Keratinocyte (primary cell): ENCODE data around the gene IRX3. TPM values are rescaled to one million over a fixed set of nuclear protein-coding genes. Genes with fewer than 3 reads are reported as not detected.

Experiments used
- DNase-seq: peaks from one replicate; pipeline ENCODE4 v3.0.0-alpha.2; 2011; ENCODE audit warnings: low read depth, missing footprints, low spot score
- FAIRE-seq: peaks from 2 replicates; lab custom pipeline; 2011; peaks lifted over from hg19 to GRCh38; lab: Jason Lieb, UNC
- H2AFZ ChIP-seq: 2 replicates; pipeline ENCODE4 v1.6.0; 2012; ENCODE audit warnings: low read length, control low read depth, inconsistent platforms; ENCODE audit not compliant: control insufficient read depth
- H3K27ac ChIP-seq: 2 replicates; pipeline ENCODE4 v1.5.1; 2011; ENCODE audit warnings: low read length; ENCODE audit not compliant: control insufficient read depth, insufficient read depth
- H3K27me3 ChIP-seq: 3 replicates; pipeline ENCODE4 v1.6.0; 2011; ENCODE audit warnings: low read length; ENCODE audit not compliant: control insufficient read depth, insufficient read depth; ENCODE audit errors: extremely low read depth
- H3K36me3 ChIP-seq, 2 experiments: 2 replicates in 1 of 2; 3 replicates in 1 of 2; pipeline ENCODE4 v1.5.1; 2011; ENCODE audit warnings: low read length in 2 of 2, mild to moderate bottlenecking in 1 of 2; ENCODE audit not compliant: control insufficient read depth in 2 of 2, insufficient read depth in 2 of 2; ENCODE audit errors: extremely low read depth in 1 of 2
- H3K4me1 ChIP-seq: 3 replicates; pipeline ENCODE4 v1.5.1; 2011; ENCODE audit warnings: low read length; ENCODE audit not compliant: control insufficient read depth, insufficient read depth; ENCODE audit errors: extremely low read depth
- H3K4me2 ChIP-seq: 3 replicates; pipeline ENCODE4 v1.6.0; 2011; ENCODE audit warnings: low read depth, low read length; ENCODE audit not compliant: control insufficient read depth, insufficient read depth; ENCODE audit errors: extremely low read depth
- H3K4me3 ChIP-seq, 3 experiments: fragments of 200-600 bp in 1 of 3; sonication (generic) in 1 of 3; 2 replicates in 2 of 3; 3 replicates in 1 of 3; pipeline ENCODE4 v1.5.1; 2011 to 2016; ENCODE audit warnings: low read length in 3 of 3, mild to moderate bottlenecking in 3 of 3, control low read depth in 2 of 3, inconsistent platforms in 1 of 3, low read depth in 1 of 3, mixed read lengths in 1 of 3, mixed run types in 1 of 3, moderate library complexity in 1 of 3; ENCODE audit not compliant: control insufficient read depth in 2 of 3, insufficient read depth in 2 of 3; ENCODE audit errors: extremely low read depth in 1 of 3
- H3K79me2 ChIP-seq: 2 replicates; pipeline ENCODE4 v1.6.0; 2012; ENCODE audit warnings: low read length; ENCODE audit not compliant: control insufficient read depth, insufficient read depth
- H3K9ac ChIP-seq: 3 replicates; pipeline ENCODE4 v1.6.0; 2011; ENCODE audit warnings: low read length; ENCODE audit not compliant: control insufficient read depth, insufficient read depth; ENCODE audit errors: extremely low read depth
- H3K9me1 ChIP-seq: 3 replicates; pipeline ENCODE4 v1.6.0; 2011; ENCODE audit warnings: low read length; ENCODE audit not compliant: control insufficient read depth, insufficient read depth; ENCODE audit errors: extremely low read depth
- H3K9me3 ChIP-seq: 2 replicates; pipeline ENCODE4 v1.5.1; 2012; ENCODE audit warnings: low read depth, low read length; ENCODE audit not compliant: control insufficient read depth
- H4K20me1 ChIP-seq: 3 replicates; pipeline ENCODE4 v1.6.0; 2011; ENCODE audit warnings: low read length; ENCODE audit not compliant: control insufficient read depth, insufficient read depth; ENCODE audit errors: extremely low read depth
- EZH2 ChIP-seq: IDR thresholded peaks from one replicate; pipeline ENCODE4 v1.6.1; 2012; ENCODE audit warnings: inconsistent platforms, mild to moderate bottlenecking, low read length, moderate library complexity
- dilution Hi-C: fragments of 300-500 bp; cut with MboI; formaldehyde crosslinking; loops from one replicate; pipeline ENCODE4 v1.7.0; 2020; ENCODE audit warnings: low sequenced_read_pairs; ENCODE audit not compliant: extremely low pct_ligation_motif_present
- polyA plus RNA-seq, 5 experiments: library from polyadenylated mRNA; depleted of rRNA in 3 of 5; stranded (reverse) in 3 of 5; stranded (forward) in 1 of 5; unstranded in 1 of 5; fragments of >200 nt; gene quantifications; 1 replicate in 1 of 5; 2 replicates in 3 of 5; 3 replicates in 1 of 5; pipeline versions ENCODE4 v1.2.1 to v1.2.3, GENCODE V29; 2011 to 2012; ENCODE audit warnings: missing spikeins in 2 of 5, low read depth in 1 of 5, low replicate concordance in 1 of 5
- TF ChIP-seq, protein P1 (sequence below), 3 experiments: IDR thresholded peaks in 1 of 3; conservative IDR thresholded peaks in 1 of 3; optimal IDR thresholded peaks in 1 of 3; 2 replicates in 2 of 3; 3 replicates in 1 of 3; pipeline versions ENCODE3 to v1.5.1; 2011; ENCODE audit warnings: low read length in 3 of 3, mild to moderate bottlenecking in 3 of 3, moderate library complexity in 2 of 3, control low read depth in 1 of 3, inconsistent platforms in 1 of 3; ENCODE audit not compliant: insufficient read depth in 2 of 3; ENCODE audit errors: extremely low read depth in 1 of 3

The IRX3 gene
- polyA plus RNA-seq, 1 donor (not counting 4 experiments of a cell fraction or from before 2014, with no cell fraction given), result 3.3 TPM

DNA sequence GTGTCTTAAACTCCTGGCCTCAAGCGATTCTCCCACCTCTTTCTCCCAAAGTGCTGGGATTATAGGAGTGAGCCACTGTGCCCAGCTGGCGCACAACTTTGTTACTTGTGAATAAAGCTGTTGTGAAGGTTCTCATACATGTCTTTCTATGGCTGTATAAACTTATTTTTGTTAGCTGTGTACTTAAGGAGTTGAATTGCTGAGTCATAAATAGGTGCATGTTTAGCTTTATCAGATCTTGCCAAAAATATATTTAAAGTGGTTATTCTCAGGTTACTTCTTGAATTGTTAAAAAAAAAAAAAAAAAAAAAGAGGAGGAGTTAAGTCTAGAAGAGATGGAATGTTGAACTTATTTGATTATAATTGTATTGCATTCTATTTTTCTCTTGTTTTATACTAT is 47.6 kb upstream of the IRX3 start:
- Histone ChIP-seq H3K9me1 (no peaks in the 10 kb centered on the region), H3K9ac (no peak overlapping the region), H3K79me2 (no peaks in the 10 kb centered on the region), H3K9me3 (no peaks in the 10 kb centered on the region), H3K27ac (no peak overlapping the region), H3K4me3 (no peak overlapping the region), H3K4me1 (no peaks in the 10 kb centered on the region), H3K4me2 (no peak overlapping the region), H2AFZ (no peak overlapping the region), H3K36me3 (no peaks in the 10 kb centered on the region), H4K20me1 (no peaks in the 10 kb centered on the region), H3K27me3 (no peaks in the 10 kb centered on the region)
- TF ChIP-seq EZH2, result no peak
- TF ChIP-seq, protein P1, sequence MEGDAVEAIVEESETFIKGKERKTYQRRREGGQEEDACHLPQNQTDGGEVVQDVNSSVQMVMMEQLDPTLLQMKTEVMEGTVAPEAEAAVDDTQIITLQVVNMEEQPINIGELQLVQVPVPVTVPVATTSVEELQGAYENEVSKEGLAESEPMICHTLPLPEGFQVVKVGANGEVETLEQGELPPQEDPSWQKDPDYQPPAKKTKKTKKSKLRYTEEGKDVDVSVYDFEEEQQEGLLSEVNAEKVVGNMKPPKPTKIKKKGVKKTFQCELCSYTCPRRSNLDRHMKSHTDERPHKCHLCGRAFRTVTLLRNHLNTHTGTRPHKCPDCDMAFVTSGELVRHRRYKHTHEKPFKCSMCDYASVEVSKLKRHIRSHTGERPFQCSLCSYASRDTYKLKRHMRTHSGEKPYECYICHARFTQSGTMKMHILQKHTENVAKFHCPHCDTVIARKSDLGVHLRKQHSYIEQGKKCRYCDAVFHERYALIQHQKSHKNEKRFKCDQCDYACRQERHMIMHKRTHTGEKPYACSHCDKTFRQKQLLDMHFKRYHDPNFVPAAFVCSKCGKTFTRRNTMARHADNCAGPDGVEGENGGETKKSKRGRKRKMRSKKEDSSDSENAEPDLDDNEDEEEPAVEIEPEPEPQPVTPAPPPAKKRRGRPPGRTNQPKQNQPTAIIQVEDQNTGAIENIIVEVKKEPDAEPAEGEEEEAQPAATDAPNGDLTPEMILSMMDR (optimal IDR thresholded peaks at IDR 0.05 in 1 of 3, IDR thresholded peaks at IDR 0.05 in 1 of 3, conservative IDR thresholded peaks at IDR 0.05 in 1 of 3; ENCODE audit: extremely low read depth in 1 of 3, insufficient read depth in 2 of 3, low read length in 3 of 3), result no peak
- no peak for FAIRE-seq
- DNase-seq, result no peak
- dilution Hi-C loops, result no loop called here

DNA sequence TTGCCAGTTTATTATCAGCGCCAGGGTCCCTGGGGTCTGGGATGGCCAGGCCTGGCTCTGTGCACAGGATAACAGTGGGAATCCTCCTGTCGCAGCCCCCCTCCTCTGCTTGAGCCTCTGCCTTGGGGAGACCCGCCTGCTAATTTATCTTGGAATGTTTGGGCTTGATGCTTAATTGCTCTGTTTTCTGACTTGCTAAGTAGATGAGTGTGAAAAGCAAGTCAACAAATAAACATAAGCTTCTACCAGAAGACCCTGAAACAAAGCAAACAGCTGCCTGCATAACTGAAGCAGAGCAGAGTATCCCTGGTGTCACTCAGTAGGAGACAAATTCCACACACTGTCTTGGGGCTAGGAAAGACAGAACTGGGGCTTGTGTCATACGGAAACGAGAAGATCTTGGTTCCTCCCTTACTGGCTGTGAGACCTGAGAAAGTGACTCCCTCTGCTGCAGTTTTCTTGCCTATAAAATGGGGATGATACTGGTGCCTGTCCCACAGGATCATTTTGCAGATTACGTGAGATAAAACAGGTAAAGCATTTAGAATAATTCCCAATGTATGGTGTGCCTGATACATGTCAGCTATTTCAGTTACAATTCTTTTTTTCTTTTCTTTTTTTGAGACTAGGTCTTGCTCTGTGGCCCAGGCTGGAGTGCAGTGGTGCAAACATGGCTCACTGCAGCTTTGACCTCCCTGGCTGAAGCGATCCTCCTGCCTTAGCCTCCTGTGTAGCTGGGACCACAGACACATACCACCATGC is 44.8 kb upstream of the IRX3 start:
- H3K27me3 ChIP-seq, result no peaks in the 10 kb centered on the region
- no peaks in the 10 kb centered on the region for H3K9me1 ChIP-seq
- no peaks in the 10 kb centered on the region for H3K9me3 ChIP-seq
- no peaks in the 10 kb centered on the region for H3K4me1 ChIP-seq
- H3K4me2 ChIP-seq, result no peak overlapping the region
- no peak overlapping the region for H3K4me3 ChIP-seq
- DNase-seq, result no peak
- H3K36me3 ChIP-seq, result no peaks in the 10 kb centered on the region
- no peak overlapping the region for H2AFZ ChIP-seq
- H3K9ac ChIP-seq, result no peak overlapping the region
- TF ChIP-seq EZH2, result no peak
- TF ChIP-seq, protein P1 (optimal IDR thresholded peaks at IDR 0.05 in 1 of 3, IDR thresholded peaks at IDR 0.05 in 1 of 3, conservative IDR thresholded peaks at IDR 0.05 in 1 of 3; ENCODE audit: extremely low read depth in 1 of 3, insufficient read depth in 2 of 3, low read length in 3 of 3), result no peak
- dilution Hi-C loops, result no loop called here
- H3K27ac ChIP-seq, result no peak overlapping the region
- FAIRE-seq, result no peak
- no peaks in the 10 kb centered on the region for H4K20me1 ChIP-seq
- no peaks in the 10 kb centered on the region for H3K79me2 ChIP-seq
